Upper lobe of left lung (tissue), 6 donors: Measurements from ENCODE around the gene SPTBN1. TPM values are rescaled to one million over a fixed set of nuclear protein-coding genes. Genes with fewer than 3 reads are reported as not detected.
A peak's percentile ranks its signal among the peaks of the same experiment; 100 is the strongest.
"Not testable (repeated sequence)": the region's sequence is repeated elsewhere in the genome, so short reads cannot be mapped to it uniquely, and the experiment has no call there.

Experiments used
- ATAC-seq, 2 donors: fragments of 200-7000 bp; cut with Tn5 transposase; one replicate each; pipeline ENCODE4 v1.9.1; 2022; ENCODE audit warnings: mild to moderate bottlenecking in 2 of 2, moderate library complexity in 2 of 2; ENCODE audit not compliant: low FRiP score in 2 of 2
- DNase-seq, 2 donors: peaks; one replicate each; pipeline ENCODE4 v3.0.0-alpha.2; 2019 to 2020
- H3K27ac ChIP-seq, 4 donors: fragments of 200-600 bp; sonication (generic); one replicate each; pipeline ENCODE4 v1.5.1; 2016 to 2019
- H3K27me3 ChIP-seq, 4 donors: fragments of 200-600 bp; sonication (generic); one replicate each; pipeline ENCODE4 v1.5.1; 2017 to 2019
- H3K36me3 ChIP-seq, 4 donors: fragments of 200-600 bp; sonication (generic); one replicate each; pipeline ENCODE4 v1.5.1; 2016 to 2019
- H3K4me1 ChIP-seq, 4 donors: fragments of 200-600 bp; sonication (generic); one replicate each; pipeline ENCODE4 v1.5.1; 2018 to 2019
- H3K4me3 ChIP-seq, 4 donors: fragments of 200-600 bp; sonication (generic); one replicate each; pipeline ENCODE4 v1.5.1; 2017 to 2019; ENCODE audit warnings: mild to moderate bottlenecking in 2 of 4, moderate library complexity in 1 of 4
- H3K9me3 ChIP-seq, 4 donors: fragments of 200-600 bp; sonication (generic); one replicate each; pipeline ENCODE4 v1.5.1; 2018 to 2019
- EP300 ChIP-seq, 4 donors: sonication (generic); formaldehyde crosslinking; IDR thresholded peaks; one replicate each; pipeline ENCODE4 v1.5.1; 2017; ENCODE audit warnings: antibody characterized with exemption in 4 of 4, control low read depth in 2 of 4
- POLR2A ChIP-seq, 4 donors: fragments of 450-650 bp; IDR thresholded peaks; one replicate each; pipeline ENCODE4 v1.5.1; 2016 to 2017; ENCODE audit warnings: antibody characterized with exemption in 4 of 4, mild to moderate bottlenecking in 2 of 4
- POLR2AphosphoS5 ChIP-seq, 2 donors: sonication (generic); formaldehyde crosslinking; IDR thresholded peaks; one replicate each; pipeline ENCODE4 v1.5.1; 2017; ENCODE audit warnings: antibody characterized with exemption in 2 of 2
- WGBS, 2 donors: methylation state at CpG; one replicate each; pipeline ENCODE4 v1.1.5; 2017 to 2018; 5-methylcytosine and 5-hydroxymethylcytosine counted together
- total RNA-seq, 6 donors: library from RNA; depleted of rRNA in 4 of 6; stranded (reverse); fragments of >200 nt in 4 of 6; gene quantifications; one replicate each; pipeline versions ENCODE4 v1.1.0 to v1.2.1, GENCODE V29; 2016 to 2021
- TF ChIP-seq, protein P1 (sequence below), 6 experiments: fragments of 450-650 bp in 4 of 6; fragments of 200-600 bp in 2 of 6; sonication (generic) in 2 of 6; IDR thresholded peaks; one replicate each; pipeline ENCODE4 v1.5.1; 2016 to 2019; ENCODE audit warnings: antibody characterized with exemption in 6 of 6
- donor health status: DM: no; HTN: no; CAD: no; lungs with moderate emphysema.
- donor health status: DM: no; HTN: yes; CAD: no; lungs with severe emphysema.

The SPTBN1 gene
- total RNA-seq, 6 donors from 2014 or later, result 449 to 911 (median 654) TPM

DNA sequence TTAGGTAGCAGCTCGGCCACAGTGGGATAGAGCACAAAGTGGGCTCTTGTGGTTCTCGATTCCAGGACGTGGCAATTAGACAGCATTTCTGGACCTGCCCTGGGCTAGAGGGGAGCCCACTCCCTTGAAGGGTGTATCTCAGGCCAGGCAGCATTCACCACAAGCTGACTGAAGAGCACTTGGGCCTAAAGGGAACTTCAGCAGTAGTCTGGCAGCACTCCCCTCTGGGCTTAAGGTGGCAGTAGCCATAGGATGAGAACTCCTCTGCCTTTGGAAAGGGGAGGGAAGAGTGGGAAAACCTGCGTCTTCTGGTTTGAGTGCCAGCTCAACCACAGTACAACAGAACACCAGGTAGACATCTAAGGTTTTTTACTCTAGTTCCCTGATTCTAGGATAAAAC is 239.3 kb downstream of the SPTBN1 start:
- no peaks in the 10 kb centered on the region for H3K27me3 ChIP-seq
- no peak for TF ChIP-seq POLR2AphosphoS5 (IDR thresholded peaks at IDR 0.05)
- TF ChIP-seq, protein P1, sequence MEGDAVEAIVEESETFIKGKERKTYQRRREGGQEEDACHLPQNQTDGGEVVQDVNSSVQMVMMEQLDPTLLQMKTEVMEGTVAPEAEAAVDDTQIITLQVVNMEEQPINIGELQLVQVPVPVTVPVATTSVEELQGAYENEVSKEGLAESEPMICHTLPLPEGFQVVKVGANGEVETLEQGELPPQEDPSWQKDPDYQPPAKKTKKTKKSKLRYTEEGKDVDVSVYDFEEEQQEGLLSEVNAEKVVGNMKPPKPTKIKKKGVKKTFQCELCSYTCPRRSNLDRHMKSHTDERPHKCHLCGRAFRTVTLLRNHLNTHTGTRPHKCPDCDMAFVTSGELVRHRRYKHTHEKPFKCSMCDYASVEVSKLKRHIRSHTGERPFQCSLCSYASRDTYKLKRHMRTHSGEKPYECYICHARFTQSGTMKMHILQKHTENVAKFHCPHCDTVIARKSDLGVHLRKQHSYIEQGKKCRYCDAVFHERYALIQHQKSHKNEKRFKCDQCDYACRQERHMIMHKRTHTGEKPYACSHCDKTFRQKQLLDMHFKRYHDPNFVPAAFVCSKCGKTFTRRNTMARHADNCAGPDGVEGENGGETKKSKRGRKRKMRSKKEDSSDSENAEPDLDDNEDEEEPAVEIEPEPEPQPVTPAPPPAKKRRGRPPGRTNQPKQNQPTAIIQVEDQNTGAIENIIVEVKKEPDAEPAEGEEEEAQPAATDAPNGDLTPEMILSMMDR (IDR thresholded peaks at IDR 0.05), result no peak
- no peak for TF ChIP-seq POLR2A (IDR thresholded peaks at IDR 0.05)
- TF ChIP-seq EP300 (IDR thresholded peaks at IDR 0.05), result no peak
- H3K4me1 ChIP-seq, result peaks cover 0 to 8% (median 4%) of the 10 kb centered on the region in 4 donors
- no peak overlapping the region for H3K4me3 ChIP-seq
- peak in 1 of 2 donors; percentile 61 for DNase-seq
- no peaks in the 10 kb centered on the region for H3K9me3 ChIP-seq
- H3K36me3 ChIP-seq, result no peaks in the 10 kb centered on the region
- H3K27ac ChIP-seq, result peak overlapping the region in 1 of 4 donors; percentile 28
- no peak for ATAC-seq
- 72 to 75% methylated on average over 4 of the region's 4 CpGs for WGBS, 2 donors

DNA sequence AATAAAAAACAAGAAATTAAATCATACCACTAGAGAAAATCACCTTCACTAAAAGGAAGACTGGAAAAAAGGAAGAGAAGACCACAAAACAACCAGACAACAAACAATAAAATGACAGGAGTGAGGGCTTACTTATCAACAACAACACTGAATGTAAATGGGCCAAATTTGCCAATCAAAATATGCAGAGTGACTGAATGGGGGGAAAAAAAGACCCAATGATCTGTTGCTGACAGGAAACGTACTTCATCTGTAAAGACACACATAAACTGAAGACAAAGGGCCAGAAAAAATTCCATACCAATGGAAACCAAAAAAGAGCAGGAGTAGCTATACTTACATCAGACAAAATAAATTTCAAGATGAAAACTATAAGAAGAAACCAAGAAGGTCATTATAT is 241.8 kb downstream of the SPTBN1 start:
- WGBS, 2 donors, result 79 to 94% methylated on average over 1 of the region's 1 CpG
- TF ChIP-seq POLR2A (IDR thresholded peaks at IDR 0.05) (no peak), EP300 (IDR thresholded peaks at IDR 0.05) (no peak), POLR2AphosphoS5 (IDR thresholded peaks at IDR 0.05) (no peak)
- TF ChIP-seq, protein P1 (IDR thresholded peaks at IDR 0.05), result no peak
- ATAC-seq, result no peak

GRCh38 chr2:54698926-54699325 is 242.8 kb downstream of the SPTBN1 start:
- WGBS, 2 donors, result 93 to 98% methylated on average over 23 to 26 of the region's 37 CpGs
- not testable (repeated sequence) for H3K9me3 ChIP-seq, H3K27me3 ChIP-seq, H3K27ac ChIP-seq, H3K36me3 ChIP-seq, ATAC-seq, H3K4me1 ChIP-seq, H3K4me3 ChIP-seq
- DNase-seq, result peak in 1 of 2 donors; percentile 70

More for the DNA sequence above, 241.8 kb downstream of the SPTBN1 start:
- H3K27ac ChIP-seq, result no peak overlapping the region
- no peaks in the 10 kb centered on the region for H3K9me3 ChIP-seq
- H3K4me3 ChIP-seq, result no peak overlapping the region
- H3K27me3 ChIP-seq, result no peaks in the 10 kb centered on the region
- no peaks in the 10 kb centered on the region for H3K36me3 ChIP-seq
- peaks cover 0 to 8% (median 4%) of the 10 kb centered on the region in 4 donors for H3K4me1 ChIP-seq
- no peak for DNase-seq

GRCh38 chr2:54699665-54700064 is 243.5 kb downstream of the SPTBN1 start:
- no peak overlapping the region for H3K4me3 ChIP-seq
- DNase-seq, result no peak
- WGBS, 2 donors, result 74 to 84% methylated on average over 2 of the region's 2 CpGs

DNA sequence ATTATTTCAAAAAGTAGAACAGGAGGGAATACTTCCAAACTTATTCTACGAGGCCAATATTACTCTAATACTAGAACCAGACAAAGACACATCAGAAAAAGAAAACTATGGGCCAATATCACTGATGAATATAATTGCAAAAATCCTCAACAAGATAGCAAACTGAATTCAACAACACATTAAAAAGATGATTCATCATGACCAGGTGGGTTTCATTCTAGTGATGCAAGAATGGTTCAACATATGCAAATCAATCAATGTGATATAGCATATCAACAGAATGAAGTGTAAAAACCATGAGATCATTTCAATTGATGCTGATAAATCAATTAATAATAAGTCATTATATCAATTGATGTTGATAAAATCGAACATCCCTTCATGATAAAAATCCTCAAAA is 244.9 kb downstream of the SPTBN1 start:
- no peak for TF ChIP-seq POLR2A (IDR thresholded peaks at IDR 0.05)
- TF ChIP-seq, protein P1 (IDR thresholded peaks at IDR 0.05), result no peak
- TF ChIP-seq POLR2AphosphoS5 (IDR thresholded peaks at IDR 0.05), result no peak
- TF ChIP-seq EP300 (IDR thresholded peaks at IDR 0.05), result no peak
- DNase-seq, result no peak
- no peak for ATAC-seq
- Histone ChIP-seq H3K4me3 (no peak overlapping the region), H3K27me3 (no peaks in the 10 kb centered on the region), H3K9me3 (no peaks in the 10 kb centered on the region), H3K4me1 (peaks cover 0 to 6% (median 0%) of the 10 kb centered on the region in 4 donors), H3K27ac (no peak overlapping the region), H3K36me3 (no peaks in the 10 kb centered on the region)
- WGBS, 2 donors, result 88 to 93% methylated on average over 2 of the region's 2 CpGs

More at GRCh38 chr2:54699665-54700064, 243.5 kb downstream of the SPTBN1 start:
- Histone ChIP-seq H3K36me3 (no peaks in the 10 kb centered on the region), H3K9me3 (no peaks in the 10 kb centered on the region), H3K4me1 (peaks cover 0 to 14% (median 4%) of the 10 kb centered on the region in 4 donors), H3K27ac (no peak overlapping the region), H3K27me3 (no peaks in the 10 kb centered on the region)
- ATAC-seq, result no peak
- TF ChIP-seq EP300 (IDR thresholded peaks at IDR 0.05), result no peak
- TF ChIP-seq, protein P1 (IDR thresholded peaks at IDR 0.05), result no peak
